Measurements from ENCODE around the gene MTHFD2L.

GRCh38 chr4:74244049-74244448 is 86.1 kb downstream of the MTHFD2L start:
- TF ChIP-seq CTCF (IDR thresholded peaks at IDR 0.05; ENCODE audit: insufficient read depth, low read depth, low read length) (no peak), EZH2 (IDR thresholded peaks at IDR 0.05; ENCODE audit: insufficient read depth, low read length) (no peak)
